HUES6 (cell line): ENCODE measurements around the gene CPA1.

Experiments
- H3K27ac ChIP-seq: 2 replicates; pipeline ENCODE4 v1.7.0; 2013; ENCODE audit warnings: low read depth, mild to moderate bottlenecking, low read length, inconsistent platforms
- H3K27me3 ChIP-seq: 2 replicates; pipeline ENCODE4 v1.6.1; 2013; ENCODE audit warnings: low read length; ENCODE audit not compliant: control insufficient read depth, insufficient read depth
- H3K36me3 ChIP-seq: 2 replicates; pipeline ENCODE4 v1.6.1; 2013; ENCODE audit warnings: low read length; ENCODE audit not compliant: control insufficient read depth, insufficient read depth
- H3K4me1 ChIP-seq: 2 replicates; pipeline ENCODE4 v1.6.1; 2013; ENCODE audit warnings: low read length; ENCODE audit not compliant: control insufficient read depth, insufficient read depth
- H3K4me3 ChIP-seq: 2 replicates; pipeline ENCODE4 v1.5.1; 2013; ENCODE audit warnings: low read depth, low read length
- H3K9ac ChIP-seq: one replicate; pipeline ENCODE4 v1.6.1; 2013; ENCODE audit warnings: mild to moderate bottlenecking, low read length
- H3K9me3 ChIP-seq: 2 replicates; pipeline ENCODE4 v1.6.1; 2013; ENCODE audit warnings: low read depth, low read length; ENCODE audit not compliant: control insufficient read depth, insufficient read depth

Gene CPA1

GRCh38 chr7:130379019-130379418, 1.3 kb upstream of the CPA1 start:
- peaks cover 23% of the 10 kb centered on the region for H3K9me3 ChIP-seq

GRCh38 chr7:130379532-130379920, 768 bp upstream of the CPA1 start:
- Histone ChIP-seq H3K4me1 (peaks cover 10% of the 10 kb centered on the region; the same call in 1 of the 2 replicates), H3K9me3 (peaks cover 23% of the 10 kb centered on the region), H3K27ac (no peak overlapping the region)

More at GRCh38 chr7:130379019-130379418, 1.3 kb upstream of the CPA1 start:
- Histone ChIP-seq H3K4me3 (no peak overlapping the region), H3K4me1 (peaks cover 14% of the 10 kb centered on the region; the same call in 1 of the 2 replicates), H3K27me3 (no peaks in the 10 kb centered on the region), H3K36me3 (no peaks in the 10 kb centered on the region), H3K27ac (no peak overlapping the region), H3K9ac (no peak overlapping the region)

GRCh38 chr7:130380861-130381455, 664 bp downstream of the CPA1 start:
- H3K27me3 ChIP-seq, result no peaks in the 10 kb centered on the region
- H3K27ac ChIP-seq, result no peak overlapping the region
- H3K9ac ChIP-seq, result no peak overlapping the region
- peaks cover 10% of the 10 kb centered on the region; the same call in 1 of the 2 replicates for H3K4me1 ChIP-seq
- H3K4me3 ChIP-seq, result no peak overlapping the region
- H3K36me3 ChIP-seq, result no peaks in the 10 kb centered on the region
- H3K9me3 ChIP-seq, result peaks cover 14% of the 10 kb centered on the region

More at GRCh38 chr7:130379532-130379920, 768 bp upstream of the CPA1 start:
- Histone ChIP-seq H3K4me3 (no peak overlapping the region), H3K27me3 (no peaks in the 10 kb centered on the region), H3K36me3 (no peaks in the 10 kb centered on the region), H3K9ac (peak overlapping the region; percentile 43)

- Histone ChIP-seq H3K27ac (no peak overlapping the region), H3K9ac (no peak overlapping the region), H3K27me3 (no peaks in the 10 kb centered on the region), H3K36me3 (no peaks in the 10 kb centered on the region), H3K4me1 (peaks cover 10% of the 10 kb centered on the region; the same call in 1 of the 2 replicates), H3K9me3 (peaks cover 7% of the 10 kb centered on the region), H3K4me3 (no peak overlapping the region)
These were observed 1.4 kb downstream of the CPA1 start for GRCh38 chr7:130381468-130382312.

- Histone ChIP-seq H3K9ac (no peak overlapping the region), H3K4me1 (peaks cover 10% of the 10 kb centered on the region; the same call in 1 of the 2 replicates), H3K9me3 (peaks cover 3% of the 10 kb centered on the region; the same call in 1 of the 2 replicates), H3K27me3 (no peaks in the 10 kb centered on the region), H3K27ac (no peak overlapping the region), H3K36me3 (no peaks in the 10 kb centered on the region), H3K4me3 (no peak overlapping the region)
These were observed 3.1 kb downstream of the CPA1 start for GRCh38 chr7:130383187-130383980.

- Histone ChIP-seq H3K4me1 (peaks cover 10% of the 10 kb centered on the region; the same call in 1 of the 2 replicates), H3K27me3 (no peaks in the 10 kb centered on the region), H3K4me3 (no peak overlapping the region), H3K9me3 (peaks cover 7% of the 10 kb centered on the region), H3K27ac (no peak overlapping the region), H3K9ac (no peak overlapping the region), H3K36me3 (no peaks in the 10 kb centered on the region)
These were observed 4.1 kb downstream of the CPA1 start for GRCh38 chr7:130384371-130384801.

- Histone ChIP-seq H3K27me3 (no peaks in the 10 kb centered on the region), H3K27ac (no peak overlapping the region), H3K9ac (no peak overlapping the region), H3K4me1 (peaks cover 7% of the 10 kb centered on the region; the same call in 1 of the 2 replicates), H3K9me3 (peaks cover 7% of the 10 kb centered on the region), H3K36me3 (no peaks in the 10 kb centered on the region), H3K4me3 (no peak overlapping the region)
These were observed 4.7 kb downstream of the CPA1 start for GRCh38 chr7:130384841-130385599.

- H3K36me3 ChIP-seq, result no peaks in the 10 kb centered on the region
- peaks cover under 1% of the 10 kb centered on the region; the same call in 1 of the 2 replicates for H3K4me1 ChIP-seq
- no peaks in the 10 kb centered on the region for H3K27me3 ChIP-seq
- H3K9me3 ChIP-seq, result peaks cover 7% of the 10 kb centered on the region
- no peak overlapping the region for H3K27ac ChIP-seq
- no peak overlapping the region for H3K4me3 ChIP-seq
- H3K9ac ChIP-seq, result no peak overlapping the region
These were observed 5.3 kb downstream of the CPA1 start for GRCh38 chr7:130385600-130386066.

GRCh38 chr7:130386876-130387275, 6.6 kb downstream of the CPA1 start:
- Histone ChIP-seq H3K9ac (no peak overlapping the region), H3K9me3 (peaks cover 7% of the 10 kb centered on the region), H3K4me1 (no peaks in the 10 kb centered on the region), H3K27ac (no peak overlapping the region), H3K36me3 (no peaks in the 10 kb centered on the region), H3K27me3 (no peaks in the 10 kb centered on the region), H3K4me3 (no peak overlapping the region)

GRCh38 chr7:130387306-130387627, 7.0 kb downstream of the CPA1 start:
- no peak overlapping the region for H3K27ac ChIP-seq
- no peaks in the 10 kb centered on the region for H3K36me3 ChIP-seq
- H3K9ac ChIP-seq, result no peak overlapping the region
- no peak overlapping the region for H3K4me3 ChIP-seq
- H3K27me3 ChIP-seq, result no peaks in the 10 kb centered on the region
- H3K4me1 ChIP-seq, result no peaks in the 10 kb centered on the region
- H3K9me3 ChIP-seq, result peaks cover 7% of the 10 kb centered on the region
